Body of pancreas (tissue), 4 donors: ENCODE data around the gene RASL11A. TPM values are rescaled to one million over a fixed set of nuclear protein-coding genes. Genes with fewer than 3 reads are reported as not detected.

Source experiments
- ATAC-seq: fragments of 150-250 bp; one replicate; pipeline ENCODE4 v1.9.1; 2016
- DNase-seq, 4 donors: peaks; one replicate each; pipeline ENCODE4 v3.0.0-alpha.2; 2019
- H3K27ac ChIP-seq, 4 donors: fragments of 200-600 bp; sonication (generic); 1 replicate in 3 of 4; 2 replicates in 1 of 4; pipeline versions ENCODE4 v1.5.1 to v1.6.1; 2016 to 2019; ENCODE audit warnings: mild to moderate bottlenecking in 1 of 4, mixed read lengths in 1 of 4, moderate library complexity in 1 of 4
- H3K27me3 ChIP-seq, 2 donors: fragments of 200-600 bp; sonication (generic); one replicate each; pipeline ENCODE4 v1.6.0; 2016; ENCODE audit warnings: mild to moderate bottlenecking in 1 of 2
- H3K36me3 ChIP-seq, 2 donors: fragments of 200-600 bp; sonication (generic); replicated peaks in 1 of 2; 2 replicates each; pipeline ENCODE4 v1.5.1; 2016; ENCODE audit warnings: low read depth in 2 of 2; ENCODE audit not compliant: insufficient read depth in 1 of 2
- H3K4me1 ChIP-seq: fragments of 200-600 bp; sonication (generic); one replicate; pipeline ENCODE4 v1.6.0; 2016
- H3K4me3 ChIP-seq, 2 donors: fragments of 200-600 bp; sonication (generic); 1 replicate in 1 of 2; 2 replicates in 1 of 2; pipeline ENCODE4 v1.5.1; 2016 to 2019
- H3K9me3 ChIP-seq, 3 donors: fragments of 200-600 bp; sonication (generic); 1 replicate in 2 of 3; 2 replicates in 1 of 3; pipeline ENCODE4 v1.5.1; 2016
- POLR2A ChIP-seq, 3 donors: fragments of 450-650 bp; IDR thresholded peaks; one replicate each; pipeline ENCODE4 v1.6.1; 2016; ENCODE audit warnings: antibody characterized with exemption in 3 of 3, mild to moderate bottlenecking in 2 of 3
- WGBS, 2 donors: methylation state at CpG; one replicate each; pipeline ENCODE4 v1.1.5; 2017; 5-methylcytosine and 5-hydroxymethylcytosine counted together
- intact Hi-C: fragments of 100-400 bp; cut with DNase I; formaldehyde crosslinking; loops from one replicate; pipeline ENCODE4 v1.15.1; 2023
- total RNA-seq, 2 donors: library from RNA; depleted of rRNA; stranded (reverse); fragments of >200 nt; gene quantifications; one replicate each; pipeline ENCODE4 v1.1.0, GENCODE V29; 2016
- TF ChIP-seq, protein P1 (sequence below), 7 experiments: fragments of 450-650 bp in 4 of 7; fragments of 200-600 bp in 3 of 7; sonication (generic) in 3 of 7; IDR thresholded peaks; one replicate each; pipeline ENCODE4 v1.5.1; 2016 to 2019; ENCODE audit warnings: antibody characterized with exemption in 7 of 7

Gene RASL11A
- total RNA-seq, 2 donors from 2014 or later = 1.3 to 6.5 TPM

DNA sequence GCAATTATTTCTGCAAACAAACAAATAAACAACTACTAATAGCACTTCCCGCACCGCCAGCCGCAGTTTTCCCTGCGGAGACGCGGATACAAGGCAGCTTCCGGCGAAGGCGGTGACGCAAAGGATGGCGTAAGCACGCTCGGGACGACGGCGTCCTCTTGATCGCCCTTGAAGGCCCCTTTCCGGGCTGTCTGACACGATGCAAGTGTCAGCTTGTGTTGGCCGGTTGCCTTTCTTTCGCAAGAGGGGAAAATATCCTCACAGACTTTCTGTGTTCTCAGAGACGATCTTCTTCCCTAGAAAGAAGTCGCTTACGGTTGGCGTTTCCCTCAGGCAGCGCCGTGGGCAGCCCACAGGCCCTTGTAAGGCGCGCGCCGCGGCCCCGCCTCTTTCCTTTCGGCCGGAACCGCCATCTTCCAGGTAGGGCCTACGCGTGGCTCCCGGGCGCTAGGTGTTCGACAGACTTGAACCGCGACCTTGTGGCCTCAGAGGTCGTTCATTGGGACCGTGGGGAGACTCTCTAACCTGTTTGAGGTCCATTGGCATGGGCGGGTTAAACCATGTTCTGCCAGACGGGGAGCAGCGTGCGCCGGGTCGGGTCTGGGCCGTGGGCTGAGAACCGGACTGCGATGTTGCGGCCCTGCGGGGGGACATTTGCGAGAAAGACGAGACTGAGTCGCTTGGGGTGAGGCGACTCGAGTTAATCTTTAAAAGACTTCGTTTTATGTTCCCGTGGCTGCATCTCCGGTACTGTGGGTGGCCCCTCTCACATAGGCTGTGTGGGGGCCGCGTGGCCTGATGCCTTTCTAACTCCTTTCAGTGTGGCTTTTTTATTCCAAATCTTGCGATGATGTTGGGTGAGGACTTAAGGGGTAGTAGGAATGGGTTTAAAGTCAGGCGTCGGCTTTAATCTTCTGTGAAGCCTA lies 19.2 kb upstream of the RASL11A start, which contains the start of gene RPL21:
TSS of gene RPL21 (plus strand) at position 393 of the 926 bp plus-strand sequence. CDS start 2,219 bp downstream, outside the sequence.
- Histone ChIP-seq H3K27ac (peak within 1 kb of the TSS; percentile 84 to 95 (median 93)), H3K27me3 (no peaks in the 10 kb centered on the region), H3K9me3 (no peaks in the 10 kb centered on the region), H3K4me1 (peaks cover 35% of the 10 kb centered on the region), H3K36me3 (peaks cover 0 to 2% of the 10 kb centered on the region in 2 donors), H3K4me3 (peak within 1 kb of the TSS; percentile 58 to 74)
- ATAC-seq (peak; percentile 99), DNase-seq (peak; percentile 94 to 96 (median 96))
- intact Hi-C loops = no loop called here
- peak; percentile 69 to 91 (median 89) for TF ChIP-seq POLR2A (IDR thresholded peaks at IDR 0.05)
- TF ChIP-seq, protein P1, sequence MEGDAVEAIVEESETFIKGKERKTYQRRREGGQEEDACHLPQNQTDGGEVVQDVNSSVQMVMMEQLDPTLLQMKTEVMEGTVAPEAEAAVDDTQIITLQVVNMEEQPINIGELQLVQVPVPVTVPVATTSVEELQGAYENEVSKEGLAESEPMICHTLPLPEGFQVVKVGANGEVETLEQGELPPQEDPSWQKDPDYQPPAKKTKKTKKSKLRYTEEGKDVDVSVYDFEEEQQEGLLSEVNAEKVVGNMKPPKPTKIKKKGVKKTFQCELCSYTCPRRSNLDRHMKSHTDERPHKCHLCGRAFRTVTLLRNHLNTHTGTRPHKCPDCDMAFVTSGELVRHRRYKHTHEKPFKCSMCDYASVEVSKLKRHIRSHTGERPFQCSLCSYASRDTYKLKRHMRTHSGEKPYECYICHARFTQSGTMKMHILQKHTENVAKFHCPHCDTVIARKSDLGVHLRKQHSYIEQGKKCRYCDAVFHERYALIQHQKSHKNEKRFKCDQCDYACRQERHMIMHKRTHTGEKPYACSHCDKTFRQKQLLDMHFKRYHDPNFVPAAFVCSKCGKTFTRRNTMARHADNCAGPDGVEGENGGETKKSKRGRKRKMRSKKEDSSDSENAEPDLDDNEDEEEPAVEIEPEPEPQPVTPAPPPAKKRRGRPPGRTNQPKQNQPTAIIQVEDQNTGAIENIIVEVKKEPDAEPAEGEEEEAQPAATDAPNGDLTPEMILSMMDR (IDR thresholded peaks at IDR 0.05) = peak in 1 of 7 experiments; percentile 21
- WGBS, 2 donors = 0 to 1% methylated on average over 64 to 69 of the region's 69 CpGs

DNA sequence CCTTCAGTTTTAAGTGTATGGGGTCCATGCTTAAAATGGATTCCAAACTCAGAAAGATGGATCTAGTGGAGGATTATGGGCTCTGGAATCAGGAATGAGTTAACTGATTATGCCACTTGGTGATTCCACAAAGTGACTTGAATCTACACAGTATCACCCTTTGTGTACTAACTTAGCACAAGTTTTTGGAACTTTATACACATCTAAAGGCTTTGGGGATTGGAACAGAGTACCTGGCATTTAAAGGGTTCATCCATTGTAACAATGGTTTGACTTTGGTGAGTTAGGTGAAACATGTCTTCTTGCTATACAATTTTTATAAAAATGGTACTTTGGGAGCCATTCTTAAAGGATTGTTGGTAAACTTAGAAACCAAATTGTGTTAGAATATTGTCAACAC lies 18.2 kb upstream of the RASL11A start:
- TF ChIP-seq, protein P1 (IDR thresholded peaks at IDR 0.05) = no peak
- TF ChIP-seq POLR2A (IDR thresholded peaks at IDR 0.05) = no peak
- H3K4me1 ChIP-seq = peaks cover 35% of the 10 kb centered on the region
- DNase-seq (no peak), ATAC-seq (no peak)
- intact Hi-C loops = no loop called here
- H3K27me3 ChIP-seq = no peaks in the 10 kb centered on the region
- peaks cover 0 to 8% of the 10 kb centered on the region in 2 donors for H3K36me3 ChIP-seq
- H3K27ac ChIP-seq = peak overlapping the region in 3 of 4 donors; percentile 84 to 95 (median 94)
- H3K9me3 ChIP-seq = no peaks in the 10 kb centered on the region
- peak overlapping the region; percentile 58 to 74 for H3K4me3 ChIP-seq

DNA sequence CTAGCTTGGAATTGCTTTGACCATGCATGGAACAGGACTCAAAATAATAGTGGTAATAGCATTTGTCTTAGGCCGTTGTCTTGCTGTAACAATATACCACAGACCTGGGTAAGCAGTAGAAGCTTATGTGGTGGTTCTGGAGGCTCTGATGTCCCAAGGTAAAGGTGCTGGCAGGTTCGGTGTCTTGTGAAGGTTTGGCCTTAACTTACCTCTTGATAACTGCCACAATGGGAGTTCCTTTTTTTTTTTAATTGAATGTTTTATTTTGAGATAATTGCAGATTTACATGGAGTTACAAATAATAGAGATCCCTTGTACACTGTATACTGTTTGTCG lies 13.4 kb upstream of the RASL11A start:
- no peaks in the 10 kb centered on the region for H3K9me3 ChIP-seq
- DNase-seq (no peak), ATAC-seq (peak; percentile 23)
- TF ChIP-seq, protein P1 (IDR thresholded peaks at IDR 0.05) = no peak
- TF ChIP-seq POLR2A (IDR thresholded peaks at IDR 0.05) = no peak
- H3K4me1 ChIP-seq = peaks cover 29% of the 10 kb centered on the region
- WGBS, 2 donors = 75 to 81% methylated on average over 3 of the region's 3 CpGs
- peaks cover 0 to 8% of the 10 kb centered on the region in 2 donors for H3K36me3 ChIP-seq
- intact Hi-C loops = no loop called here
- H3K4me3 ChIP-seq = no peak overlapping the region
- H3K27me3 ChIP-seq = no peaks in the 10 kb centered on the region
- no peak overlapping the region for H3K27ac ChIP-seq

DNA sequence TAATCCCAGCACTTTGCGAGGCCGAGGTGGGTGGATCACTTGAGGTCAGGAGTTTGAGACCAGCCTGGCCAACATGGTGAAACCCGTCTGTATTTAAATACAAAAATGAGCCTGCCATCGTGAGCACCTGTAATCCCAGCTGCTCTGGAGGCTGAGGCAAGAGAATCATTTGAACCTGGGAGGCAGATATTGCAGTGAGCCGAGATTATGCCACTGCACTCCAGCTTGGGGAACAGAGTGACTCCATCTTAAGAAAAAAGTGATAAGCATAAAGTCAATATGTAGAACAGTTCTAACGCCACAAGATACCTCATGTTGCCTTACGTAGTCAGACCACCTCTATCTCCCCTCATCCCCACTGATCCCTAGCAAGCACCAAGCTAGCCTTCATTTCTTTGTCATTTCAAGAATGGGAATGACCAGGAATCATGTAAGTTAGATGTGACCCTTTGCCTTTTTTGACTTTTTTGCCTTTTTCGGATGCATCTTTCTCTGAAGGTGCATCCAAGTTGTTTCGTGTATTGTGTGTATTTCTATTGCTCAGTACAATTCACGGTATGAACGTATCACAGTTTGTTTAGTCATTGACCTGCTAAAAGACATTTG lies 12.9 kb upstream of the RASL11A start:
- Histone ChIP-seq H3K4me1 (peaks cover 29% of the 10 kb centered on the region), H3K4me3 (no peak overlapping the region)
- intact Hi-C loops = no loop called here

More for the DNA sequence above, 12.9 kb upstream of the RASL11A start:
- 84% methylated on average over 11 of the region's 11 CpGs for WGBS, 2 donors
- no peaks in the 10 kb centered on the region for H3K27me3 ChIP-seq
- H3K36me3 ChIP-seq = peaks cover 0 to 8% of the 10 kb centered on the region in 2 donors
- no peak overlapping the region for H3K27ac ChIP-seq
- no peak for TF ChIP-seq POLR2A (IDR thresholded peaks at IDR 0.05)
- TF ChIP-seq, protein P1 (IDR thresholded peaks at IDR 0.05) = no peak
- H3K9me3 ChIP-seq = no peaks in the 10 kb centered on the region
- DNase-seq (no peak), ATAC-seq (no peak)
